Immature natural killer cell (primary cell): ENCODE measurements around the gene SLC10A4. TPM values are rescaled to one million over a fixed set of nuclear protein-coding genes. Genes with fewer than 3 reads are reported as not detected.

Experiments
- DNase-seq, 3 donors: peaks; one replicate each; pipeline ENCODE4 v3.0.0; 2022; ENCODE audit warnings: mixed read lengths in 1 of 3
- H3K27ac Mint-ChIP-seq, 6 donors: one replicate each; pipeline ENCODE4 v1.8.0; 2020; ENCODE audit warnings: mixed read lengths in 6 of 6, mild to moderate bottlenecking in 5 of 6, inconsistent platforms in 4 of 6, moderate library complexity in 3 of 6
- H3K27me3 Mint-ChIP-seq, 3 donors: one replicate each; pipeline ENCODE4 v1.8.0; 2020 to 2021; ENCODE audit warnings: low read depth in 3 of 3, mild to moderate bottlenecking in 3 of 3, mixed read lengths in 3 of 3, moderate library complexity in 3 of 3, inconsistent platforms in 1 of 3
- H3K36me3 Mint-ChIP-seq, 3 donors: one replicate each; pipeline ENCODE4 v1.8.0; 2020; ENCODE audit warnings: mixed read lengths in 3 of 3, inconsistent platforms in 2 of 3, mild to moderate bottlenecking in 2 of 3
- H3K4me1 Mint-ChIP-seq, 2 donors: one replicate each; pipeline ENCODE4 v1.8.0; 2020; ENCODE audit warnings: inconsistent platforms in 2 of 2, mild to moderate bottlenecking in 2 of 2, mixed read lengths in 2 of 2, moderate library complexity in 1 of 2
- H3K4me3 Mint-ChIP-seq, 5 donors: one replicate each; pipeline ENCODE4 v1.8.0; 2020; ENCODE audit warnings: mild to moderate bottlenecking in 5 of 5, mixed read lengths in 5 of 5, inconsistent platforms in 3 of 5, moderate library complexity in 3 of 5
- H3K9me3 Mint-ChIP-seq, 6 donors: one replicate each; pipeline ENCODE4 v1.8.0; 2020; ENCODE audit warnings: mild to moderate bottlenecking in 6 of 6, mixed read lengths in 6 of 6, inconsistent platforms in 4 of 6, moderate library complexity in 3 of 6
- polyA plus RNA-seq, 3 donors: library from polyadenylated mRNA; unstranded; fragments of 300-500 nt; fragmentation: Illumina TruSeq; gene quantifications; one replicate each; pipeline ENCODE4 v1.2.3, GENCODE V29; 2021

Gene SLC10A4
- polyA plus RNA-seq, 3 donors from 2014 or later, result not detected

DNA sequence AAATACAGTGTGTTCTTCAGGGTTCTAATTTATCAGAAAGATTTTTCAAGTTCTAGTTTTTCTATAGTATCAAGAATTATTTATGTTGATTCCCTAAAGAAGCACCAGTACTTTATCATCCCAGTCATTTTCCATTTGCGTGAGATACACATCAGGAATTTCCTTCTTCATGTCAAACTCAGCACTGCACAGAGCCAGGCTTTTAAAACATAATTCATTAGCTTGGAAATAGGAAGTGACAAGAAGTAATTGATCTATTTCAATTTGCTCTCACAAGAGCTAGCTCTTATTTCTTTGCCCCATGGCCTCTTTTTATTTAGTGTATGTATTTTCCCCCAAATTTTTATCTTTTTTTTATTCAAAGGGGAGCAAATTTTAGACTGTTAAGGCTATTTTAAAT, 13.0 kb upstream of the SLC10A4 start:
- no peak for DNase-seq
- Mint-ChIP-seq H3K27ac (no peak overlapping the region), H3K4me1 (no peaks in the 10 kb centered on the region), H3K9me3 (no peaks in the 10 kb centered on the region), H3K27me3 (peaks cover 0 to 7% (median 4%) of the 10 kb centered on the region in 3 donors), H3K36me3 (no peaks in the 10 kb centered on the region), H3K4me3 (no peak overlapping the region)

DNA sequence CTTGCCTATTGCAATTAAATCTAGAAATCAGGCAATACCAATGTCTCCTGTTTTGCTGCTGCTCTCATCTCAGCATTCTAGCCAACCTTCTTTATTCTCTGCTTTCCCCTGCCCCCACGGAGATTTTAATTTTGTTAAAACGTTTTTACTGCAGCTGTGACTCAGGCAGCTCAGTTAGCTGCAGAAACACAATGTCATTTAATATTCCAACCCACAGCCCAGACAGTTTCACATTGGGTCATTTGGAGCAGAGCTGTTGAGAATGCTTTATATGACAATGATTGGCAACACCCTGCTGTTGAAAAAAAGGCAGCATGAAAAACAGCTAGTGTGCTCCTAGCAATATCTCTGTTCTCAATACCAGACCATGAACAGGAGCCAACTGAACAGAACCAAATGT, 12.6 kb upstream of the SLC10A4 start:
- Mint-ChIP-seq H3K9me3 (no peaks in the 10 kb centered on the region), H3K27me3 (peaks cover 0 to 7% (median 4%) of the 10 kb centered on the region in 3 donors), H3K4me1 (no peaks in the 10 kb centered on the region), H3K36me3 (no peaks in the 10 kb centered on the region), H3K27ac (no peak overlapping the region), H3K4me3 (no peak overlapping the region)
- no peak for DNase-seq

DNA sequence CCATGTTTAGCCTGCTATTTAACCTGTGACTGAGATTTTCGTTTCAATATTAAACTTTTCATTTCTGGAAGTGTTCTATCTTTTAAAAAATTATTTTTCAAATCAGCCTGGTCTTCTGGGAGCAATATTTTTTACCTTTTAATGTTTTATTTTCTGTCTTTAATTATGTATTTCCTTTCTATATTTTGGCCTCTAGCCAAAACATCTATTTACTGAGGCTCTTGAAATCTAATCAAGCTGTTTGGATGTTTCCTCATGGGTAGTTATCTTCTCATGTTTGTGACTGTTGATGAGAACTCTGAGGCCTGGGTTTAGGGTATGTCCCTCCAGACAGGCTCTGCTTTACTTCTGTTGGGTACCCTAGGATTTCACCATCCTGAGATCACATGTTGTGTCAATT, 10.3 kb upstream of the SLC10A4 start:
- no peaks in the 10 kb centered on the region for H3K4me1 Mint-ChIP-seq
- no peak overlapping the region for H3K4me3 Mint-ChIP-seq
- no peaks in the 10 kb centered on the region for H3K9me3 Mint-ChIP-seq
- no peak for DNase-seq
- no peak overlapping the region for H3K27ac Mint-ChIP-seq
- H3K36me3 Mint-ChIP-seq, result no peaks in the 10 kb centered on the region
- peaks cover 0 to 7% (median 4%) of the 10 kb centered on the region in 3 donors for H3K27me3 Mint-ChIP-seq

DNA sequence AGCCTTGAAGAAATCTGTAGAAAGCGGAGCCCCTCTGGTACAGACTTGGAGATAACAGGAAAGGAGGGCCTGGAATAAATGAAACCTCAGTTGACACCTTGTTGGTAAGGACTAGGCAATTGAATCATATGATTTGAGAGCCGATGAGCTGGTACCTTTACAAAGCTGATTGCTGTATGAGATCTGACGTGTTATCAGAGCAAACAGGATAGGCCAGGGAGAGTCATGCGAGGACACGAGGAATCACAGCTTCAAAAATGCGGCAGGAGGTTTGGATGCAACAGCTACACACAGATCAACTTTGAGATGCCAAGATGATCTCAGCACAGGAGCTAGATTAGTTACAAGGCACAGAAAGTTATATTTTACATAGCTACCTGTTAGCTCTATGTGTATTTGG, 7.4 kb upstream of the SLC10A4 start:
- DNase-seq, result no peak
- Mint-ChIP-seq H3K27me3 (peaks cover 2 to 10% (median 3%) of the 10 kb centered on the region in 3 donors), H3K27ac (no peak overlapping the region), H3K4me3 (no peak overlapping the region), H3K9me3 (no peaks in the 10 kb centered on the region), H3K4me1 (no peaks in the 10 kb centered on the region), H3K36me3 (no peaks in the 10 kb centered on the region)

DNA sequence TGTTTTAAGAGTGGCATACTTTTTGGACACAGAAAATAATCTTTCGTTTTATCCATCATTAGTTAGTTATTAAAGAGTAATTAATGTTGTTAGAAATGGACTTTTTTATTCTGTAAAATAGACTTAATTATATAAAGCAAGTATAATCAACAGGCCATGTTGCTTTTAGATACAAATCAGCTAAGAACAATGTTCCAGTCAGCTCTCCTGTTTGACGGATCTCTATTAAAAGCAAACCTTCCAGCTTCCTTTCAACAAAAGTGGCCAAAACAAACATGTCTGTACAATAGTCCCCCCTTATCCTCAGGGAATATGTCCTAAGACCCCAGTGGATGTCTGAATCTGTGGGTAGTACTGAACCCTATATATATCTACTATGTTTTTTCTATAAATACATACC, 4.9 kb upstream of the SLC10A4 start:
- H3K27ac Mint-ChIP-seq, result no peak overlapping the region
- no peak overlapping the region for H3K4me3 Mint-ChIP-seq
- H3K9me3 Mint-ChIP-seq, result no peaks in the 10 kb centered on the region
- H3K36me3 Mint-ChIP-seq, result peaks cover 0 to 4% (median 0%) of the 10 kb centered on the region in 3 donors
- H3K27me3 Mint-ChIP-seq, result peaks cover 14 to 24% (median 23%) of the 10 kb centered on the region in 3 donors
- H3K4me1 Mint-ChIP-seq, result peaks cover 3 to 5% of the 10 kb centered on the region in 2 donors
- no peak for DNase-seq

DNA sequence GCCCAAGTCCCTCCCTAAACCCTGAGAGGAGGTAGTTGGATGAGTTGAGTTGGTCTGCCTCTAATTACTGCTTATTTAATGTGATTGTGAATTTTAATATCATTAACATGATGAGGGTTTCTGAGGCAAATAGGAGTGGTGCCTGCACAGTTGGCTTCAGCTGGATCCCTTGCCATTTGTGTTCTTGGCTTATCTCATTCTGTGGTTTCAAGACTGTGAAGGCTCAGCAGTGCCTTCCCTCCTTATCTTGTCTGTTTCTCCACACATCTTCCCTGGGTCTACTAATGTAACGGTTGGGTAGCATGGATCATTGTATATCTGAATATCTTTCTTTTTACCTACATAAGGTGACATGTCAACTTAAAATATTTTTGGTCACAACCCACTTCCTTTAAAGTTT, 1.6 kb upstream of the SLC10A4 start:
- no peak for DNase-seq
- Mint-ChIP-seq H3K9me3 (peaks cover 0 to 3% (median 0%) of the 10 kb centered on the region in 6 donors), H3K4me1 (peaks cover 14 to 17% of the 10 kb centered on the region in 2 donors), H3K4me3 (no peak overlapping the region), H3K27me3 (peaks cover 30 to 44% (median 40%) of the 10 kb centered on the region in 3 donors), H3K27ac (no peak overlapping the region), H3K36me3 (peaks cover 0 to 7% (median 0%) of the 10 kb centered on the region in 3 donors)

DNA sequence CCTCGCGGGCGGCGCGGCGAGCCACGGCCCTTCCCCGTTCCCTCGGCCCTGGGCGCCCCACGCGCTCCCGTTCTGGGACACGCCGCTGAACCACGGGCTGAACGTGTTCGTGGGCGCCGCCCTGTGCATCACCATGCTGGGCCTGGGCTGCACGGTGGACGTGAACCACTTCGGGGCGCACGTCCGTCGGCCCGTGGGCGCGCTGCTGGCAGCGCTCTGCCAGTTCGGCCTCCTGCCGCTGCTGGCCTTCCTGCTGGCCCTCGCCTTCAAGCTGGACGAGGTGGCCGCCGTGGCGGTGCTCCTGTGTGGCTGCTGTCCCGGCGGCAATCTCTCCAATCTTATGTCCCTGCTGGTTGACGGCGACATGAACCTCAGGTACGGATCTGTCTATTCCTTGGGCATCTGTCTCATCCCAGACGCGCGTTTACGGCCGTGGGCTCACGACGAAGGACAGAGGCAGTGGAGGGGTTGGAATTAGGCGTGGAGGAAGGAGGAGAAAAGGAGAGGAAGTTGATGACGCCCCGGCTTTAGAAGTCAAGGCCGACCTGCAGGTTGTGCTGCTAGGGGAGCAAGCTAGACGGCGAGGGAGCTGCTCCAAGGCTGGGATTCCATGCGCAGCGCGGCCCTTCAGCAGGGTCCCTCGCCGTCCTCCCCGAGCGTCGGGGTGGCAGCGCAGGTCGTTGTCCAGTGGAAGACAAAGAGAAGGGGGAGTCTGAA, 792 bp downstream of the SLC10A4 start:
- no peak overlapping the region for H3K27ac Mint-ChIP-seq
- H3K27me3 Mint-ChIP-seq, result peaks cover 38 to 54% (median 53%) of the 10 kb centered on the region in 3 donors
- peaks cover 0 to 3% (median 0%) of the 10 kb centered on the region in 6 donors for H3K9me3 Mint-ChIP-seq
- DNase-seq, result peak in 1 of 3 donors; percentile 7
- H3K36me3 Mint-ChIP-seq, result peaks cover 0 to 7% (median 0%) of the 10 kb centered on the region in 3 donors
- peaks cover 14 to 17% of the 10 kb centered on the region in 2 donors for H3K4me1 Mint-ChIP-seq
- peak overlapping the region; percentile 63 to 80 (median 73) for H3K4me3 Mint-ChIP-seq

DNA sequence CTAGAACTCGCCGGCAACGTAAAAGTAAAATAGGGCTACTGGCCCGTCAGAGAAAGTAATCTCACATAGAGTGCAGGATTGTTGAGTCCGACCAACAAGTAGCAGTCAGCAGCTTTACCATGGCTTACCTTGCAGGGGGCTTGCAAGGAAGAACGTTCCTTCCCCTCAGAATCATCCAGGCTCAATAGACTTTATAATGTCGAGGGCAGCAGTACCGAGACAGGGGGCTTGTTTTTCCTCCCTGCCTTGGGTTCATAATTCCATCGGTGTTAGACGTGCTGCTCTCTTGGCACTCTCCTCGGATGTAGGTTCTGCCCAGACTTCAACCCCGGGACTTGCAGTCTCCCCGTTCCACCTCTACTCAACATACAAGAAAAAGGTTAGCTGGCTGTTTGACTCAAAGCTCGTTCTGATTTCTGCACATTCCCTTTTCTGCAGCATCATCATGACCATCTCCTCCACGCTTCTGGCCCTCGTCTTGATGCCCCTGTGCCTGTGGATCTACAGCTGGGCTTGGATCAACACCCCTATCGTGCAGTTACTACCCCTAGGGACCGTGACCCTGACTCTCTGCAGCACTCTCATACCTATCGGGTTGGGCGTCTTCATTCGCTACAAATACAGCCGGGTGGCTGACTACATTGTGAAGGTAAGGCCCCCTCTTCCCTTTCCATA, 1.5 kb downstream of the SLC10A4 start:
- H3K36me3 Mint-ChIP-seq, result peaks cover 0 to 7% (median 0%) of the 10 kb centered on the region in 3 donors
- H3K27me3 Mint-ChIP-seq, result peaks cover 40 to 59% (median 56%) of the 10 kb centered on the region in 3 donors
- DNase-seq, result no peak
- H3K9me3 Mint-ChIP-seq, result peaks cover 0 to 5% (median 0%) of the 10 kb centered on the region in 6 donors
- H3K4me1 Mint-ChIP-seq, result peaks cover 14 to 17% of the 10 kb centered on the region in 2 donors
- peak overlapping the region; percentile 42 to 80 (median 73) for H3K4me3 Mint-ChIP-seq
- H3K27ac Mint-ChIP-seq, result no peak overlapping the region

DNA sequence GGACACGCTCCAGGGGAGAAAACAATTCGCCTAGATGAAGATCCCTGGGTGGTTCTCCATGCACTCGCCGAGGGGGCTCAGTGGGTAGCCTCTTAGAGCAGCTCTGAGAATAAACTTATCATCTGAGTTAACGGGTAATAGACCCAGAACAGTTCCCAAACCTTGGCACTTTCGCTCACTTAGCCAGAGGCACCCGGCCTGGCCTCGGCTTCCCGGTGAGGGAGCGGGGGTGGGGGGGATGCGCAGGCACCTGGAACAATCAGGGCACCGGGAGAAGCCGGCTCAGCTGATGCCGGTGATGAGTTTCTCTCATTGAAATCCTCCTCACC, 6.5 kb downstream of the SLC10A4 start:
- Mint-ChIP-seq H3K36me3 (no peaks in the 10 kb centered on the region), H3K27ac (no peak overlapping the region), H3K4me1 (peaks cover 3 to 5% of the 10 kb centered on the region in 2 donors), H3K9me3 (peaks cover 0 to 5% (median 0%) of the 10 kb centered on the region in 6 donors), H3K4me3 (peak overlapping the region in 3 of 5 donors; percentile 44 to 61 (median 53)), H3K27me3 (peaks cover 16 to 29% (median 29%) of the 10 kb centered on the region in 3 donors)
- DNase-seq, result no peak

DNA sequence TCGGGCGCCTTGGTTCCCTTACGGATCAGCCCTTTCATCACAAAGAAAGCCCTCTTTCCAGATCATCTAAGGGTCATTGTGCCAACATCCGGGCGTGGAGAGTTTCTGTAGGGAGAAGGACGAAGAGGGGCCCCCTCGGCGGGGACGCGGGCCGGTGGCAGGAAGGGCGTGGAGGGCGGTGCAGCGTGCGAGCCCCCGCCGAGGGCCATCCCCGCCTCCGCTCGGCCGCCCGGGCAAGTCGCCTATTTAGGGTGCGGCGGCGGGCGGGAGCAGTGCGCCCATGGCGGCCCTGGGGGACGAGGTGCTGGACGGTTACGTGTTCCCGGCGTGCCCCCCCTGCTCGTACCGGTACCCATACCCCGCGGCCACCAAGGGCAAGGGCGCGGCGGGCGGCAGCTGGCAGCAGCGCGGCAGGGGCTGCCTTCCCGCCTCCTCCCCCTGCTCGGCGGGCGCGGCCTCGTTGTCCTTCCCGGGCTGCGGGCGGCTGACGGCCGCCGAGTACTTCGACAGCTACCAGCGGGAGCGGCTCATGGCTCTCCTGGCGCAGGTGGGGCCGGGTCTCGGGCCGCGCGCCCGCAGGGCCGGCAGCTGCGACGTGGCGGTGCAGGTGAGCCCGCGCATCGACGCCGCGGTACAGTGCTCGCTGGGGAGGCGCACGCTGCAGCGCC, 7.0 kb downstream of the SLC10A4 start, which contains the start of gene ZAR1:
TSS of gene ZAR1 (plus strand) at position 241 of the 668 bp plus-strand sequence. CDS start at position 281, 40 bp downstream.
- H3K4me3 Mint-ChIP-seq, result peak within 1 kb of the TSS in 4 of 5 donors; percentile 44 to 61 (median 54)
- peaks cover 0 to 2% (median 0%) of the 10 kb centered on the region in 6 donors for H3K9me3 Mint-ChIP-seq
- no peaks in the 10 kb centered on the region for H3K36me3 Mint-ChIP-seq
- H3K27me3 Mint-ChIP-seq, result peaks cover 11 to 24% (median 24%) of the 10 kb centered on the region in 3 donors
- peaks cover 0 to 2% of the 10 kb centered on the region in 2 donors for H3K4me1 Mint-ChIP-seq
- H3K27ac Mint-ChIP-seq, result no peak within 1 kb of the TSS
- DNase-seq, result no peak

DNA sequence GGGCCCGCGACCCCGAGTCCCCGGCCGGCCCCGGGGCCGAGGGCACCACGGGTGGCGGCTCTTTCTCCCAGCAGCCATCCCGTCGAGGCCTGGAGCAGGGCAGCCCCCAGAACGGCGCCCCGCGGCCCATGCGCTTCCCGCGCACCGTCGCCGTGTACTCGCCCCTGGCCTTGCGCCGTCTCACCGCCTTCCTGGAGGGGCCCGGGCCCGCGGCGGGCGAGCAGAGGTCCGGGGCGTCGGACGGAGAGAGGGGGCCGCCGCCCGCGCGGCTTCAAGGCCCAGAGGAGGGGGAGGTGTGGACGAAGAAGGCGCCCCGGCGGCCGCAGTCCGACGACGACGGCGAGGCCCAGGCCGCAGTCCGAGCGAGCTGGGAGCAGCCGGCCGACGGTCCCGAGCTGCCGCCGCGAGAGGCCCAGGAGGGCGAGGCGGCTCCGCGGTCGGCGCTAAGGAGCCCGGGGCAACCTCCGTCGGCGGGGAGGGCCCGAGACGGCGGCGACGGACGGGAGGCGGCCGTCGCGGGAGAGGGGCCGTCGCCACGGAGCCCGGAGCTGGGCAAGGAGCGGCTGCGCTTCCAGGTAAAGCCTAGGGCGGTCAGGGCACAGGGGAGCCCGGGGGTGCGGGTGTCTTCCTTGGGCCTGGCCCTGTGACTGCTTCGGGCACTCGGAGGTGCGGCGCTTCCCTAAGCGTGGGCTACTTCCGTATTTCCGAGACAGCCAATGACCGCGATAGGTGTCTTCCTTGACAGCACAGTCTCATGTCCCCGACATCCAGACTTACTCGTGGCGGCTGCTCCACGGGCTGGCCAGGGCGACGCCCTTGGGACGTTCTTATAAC, 7.8 kb downstream of the SLC10A4 start:
- H3K27ac Mint-ChIP-seq, result no peak overlapping the region

DNA sequence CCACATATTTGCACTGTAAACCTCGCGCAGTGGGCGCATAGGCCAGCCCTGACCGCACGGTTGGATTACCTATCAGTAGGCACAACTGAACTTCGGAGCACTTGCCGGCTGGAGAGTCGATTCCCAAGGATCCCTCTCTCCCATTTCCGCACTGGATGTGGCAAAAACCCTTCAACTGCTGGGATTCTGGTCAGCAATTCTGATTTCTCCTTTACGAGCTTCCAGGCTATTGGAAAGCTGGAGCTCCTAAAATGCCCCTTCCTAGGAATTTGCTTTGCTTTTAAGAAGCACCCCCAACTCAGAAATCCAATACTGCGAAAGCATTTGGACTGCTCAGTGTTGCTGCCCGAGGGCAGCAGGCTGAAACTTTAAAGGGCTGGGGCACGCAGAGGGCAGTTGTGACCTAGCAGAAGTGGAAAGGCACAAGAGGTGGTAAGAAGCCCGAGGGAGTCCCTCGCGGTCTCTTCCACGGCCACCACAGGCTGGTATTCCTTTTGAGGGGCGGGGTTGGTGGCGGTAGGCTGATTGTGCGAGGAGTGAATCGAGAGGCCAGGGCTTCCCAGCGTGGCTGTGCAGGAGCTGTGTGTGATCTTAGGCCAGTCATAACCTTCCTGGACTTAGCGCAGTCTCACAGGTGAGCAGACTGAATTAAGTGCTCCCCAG, 8.5 kb downstream of the SLC10A4 start:
- H3K36me3 Mint-ChIP-seq, result peaks cover 0 to 7% (median 0%) of the 10 kb centered on the region in 3 donors
- peak overlapping the region; percentile 44 to 67 (median 46) for H3K4me3 Mint-ChIP-seq
- no peak for DNase-seq
- peaks cover 0 to 2% (median 0%) of the 10 kb centered on the region in 6 donors for H3K9me3 Mint-ChIP-seq
- H3K27me3 Mint-ChIP-seq, result peaks cover 10 to 20% (median 20%) of the 10 kb centered on the region in 3 donors
- no peak overlapping the region for H3K27ac Mint-ChIP-seq
- H3K4me1 Mint-ChIP-seq, result peaks cover 0 to 2% of the 10 kb centered on the region in 2 donors

More for the DNA sequence above, 7.8 kb downstream of the SLC10A4 start:
- Mint-ChIP-seq H3K4me3 (peak overlapping the region; percentile 38 to 67 (median 45)), H3K27me3 (peaks cover 10 to 20% (median 20%) of the 10 kb centered on the region in 3 donors), H3K36me3 (peaks cover 0 to 1% (median 0%) of the 10 kb centered on the region in 3 donors), H3K9me3 (peaks cover 0 to 2% (median 0%) of the 10 kb centered on the region in 6 donors), H3K4me1 (peaks cover 0 to 2% of the 10 kb centered on the region in 2 donors)
- DNase-seq, result no peak
